Mucosa of gallbladder (tissue), 1 donor: Measurements from ENCODE around the gene RNF166. TPM values are rescaled to one million over a fixed set of nuclear protein-coding genes. Genes with fewer than 3 reads are reported as not detected.

Experiments used
- DNase-seq: peaks from one replicate; pipeline ENCODE4 v3.0.0-alpha.2; 2020; ENCODE audit warnings: low spot score
- total RNA-seq: library from RNA; stranded (reverse); gene quantifications from one replicate; pipeline ENCODE4 v1.2.1, GENCODE V29; 2021
- donor health status: DM: no; HTN: no; CAD: no.

The RNF166 gene
- total RNA-seq, 1 donor from 2014 or later, result 28.4 TPM

DNA sequence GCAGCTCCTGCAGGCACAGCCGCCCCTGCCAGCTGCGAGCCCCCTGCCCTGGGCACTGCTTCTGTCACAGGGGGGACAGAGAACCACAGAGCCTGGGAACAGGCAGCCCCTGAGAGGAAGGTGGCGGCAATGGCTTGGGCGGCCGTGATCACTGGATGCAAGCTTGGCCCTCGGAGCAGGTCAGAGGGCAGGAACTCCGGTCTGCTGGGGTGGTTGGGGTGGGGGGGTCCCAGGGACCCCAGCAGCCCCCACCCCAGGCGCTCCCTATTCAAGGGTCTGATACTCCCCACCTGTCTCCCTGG, 53.5 kb downstream of the RNF166 start:
- DNase-seq, result no peak

DNA sequence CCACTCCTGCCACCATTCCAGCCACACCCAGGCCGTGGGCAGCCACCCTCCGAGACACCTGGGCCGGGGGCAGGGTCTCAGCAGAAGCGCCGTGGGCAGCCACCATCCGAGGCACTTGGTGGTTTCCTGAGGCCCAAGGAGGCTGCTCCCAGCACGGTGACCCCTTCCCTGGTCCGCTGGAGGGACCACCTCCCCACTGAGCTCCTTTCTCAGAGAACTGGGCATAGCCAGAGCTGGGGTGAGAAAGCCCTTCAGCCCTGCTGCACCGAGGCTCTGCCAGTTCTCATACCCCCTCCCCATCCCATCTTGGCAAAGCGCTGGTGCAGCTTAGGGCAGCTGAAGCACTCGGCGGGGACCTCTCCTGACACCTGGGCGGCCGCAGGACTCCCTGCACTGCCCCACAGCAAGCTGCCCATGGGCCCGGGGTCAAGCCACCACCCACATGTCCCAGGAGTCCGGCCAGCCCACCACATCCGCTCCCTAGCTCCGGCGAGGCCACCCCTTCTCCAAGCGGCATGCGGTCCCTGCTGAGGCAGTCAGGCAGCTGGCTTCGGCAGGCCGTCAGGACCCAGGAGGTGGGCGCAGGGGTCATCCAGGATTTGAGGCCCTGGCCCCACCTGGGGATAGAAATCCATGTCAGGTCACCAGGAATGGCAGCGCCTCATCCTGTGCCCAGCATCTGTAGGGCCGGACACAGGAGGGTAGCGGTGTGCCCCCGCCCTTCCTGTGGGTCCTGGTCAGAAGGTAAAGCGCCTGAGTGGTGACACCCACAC, 54.0 kb downstream of the RNF166 start:
- no peak for DNase-seq

DNA sequence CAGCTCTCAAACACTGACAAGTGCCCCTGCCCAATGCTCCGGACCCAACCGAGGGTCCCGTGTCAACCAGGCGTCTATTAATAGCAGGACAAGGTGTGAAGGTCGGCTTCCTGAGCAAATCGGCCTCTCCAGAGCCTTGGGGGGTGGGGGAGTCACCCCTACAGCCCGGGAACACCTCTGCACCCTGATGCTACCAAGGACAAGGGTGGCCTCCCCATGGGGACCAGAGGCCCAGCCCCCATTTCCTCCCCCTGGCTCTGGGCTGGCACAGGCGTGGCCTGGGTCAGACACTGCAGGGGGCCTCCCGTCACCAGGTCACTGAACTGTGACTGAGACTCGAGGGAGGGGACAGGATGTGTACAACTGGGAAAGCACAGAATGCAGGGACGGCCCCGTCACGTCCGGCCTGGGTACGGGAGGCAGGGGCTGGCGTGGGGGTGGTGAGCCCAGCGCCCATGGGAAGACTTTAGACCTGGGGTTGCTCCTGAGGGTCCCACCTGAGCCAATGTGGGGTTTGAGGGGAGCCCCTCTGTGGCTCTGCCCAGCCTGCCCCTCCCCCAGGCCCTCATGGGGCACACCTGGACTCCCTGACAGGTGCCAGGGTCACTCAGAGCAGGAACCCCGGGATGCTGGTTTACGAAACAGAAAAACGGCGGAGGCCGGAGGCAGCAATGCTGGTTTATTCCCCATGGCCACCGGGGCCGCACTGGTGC, 54.8 kb downstream of the RNF166 start:
- DNase-seq, result peak; percentile 63

DNA sequence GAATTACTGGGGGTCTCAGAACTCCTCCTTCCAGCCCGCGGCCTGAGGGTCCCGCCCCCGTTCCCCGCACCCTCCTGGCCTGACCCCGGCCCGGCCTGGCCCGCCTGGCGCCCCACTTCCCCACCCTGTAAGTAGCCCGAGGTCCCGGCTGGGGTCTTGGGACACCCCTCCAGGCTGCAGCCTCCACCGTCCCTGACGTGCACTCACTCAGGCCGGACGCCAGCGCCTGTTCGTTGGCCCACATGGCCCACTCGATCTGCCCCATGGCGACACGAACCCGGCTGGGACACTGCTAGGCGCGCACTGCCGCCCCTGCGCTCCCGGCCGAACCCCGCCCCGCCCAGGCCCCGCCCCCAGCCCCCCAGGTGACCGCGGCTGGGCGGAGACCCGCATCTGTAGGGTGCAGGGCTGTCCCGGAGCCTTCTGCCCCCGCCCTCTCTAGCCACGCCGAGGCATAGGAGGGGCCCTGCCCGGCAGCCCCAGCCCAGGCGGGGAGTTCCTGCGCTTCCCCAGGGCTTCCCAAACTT, 55.4 kb downstream of the RNF166 start, which contains the start of gene CYBA:
Gene CYBA, minus strand, starts transcription at position 305 of the 527 bp plus-strand sequence. Its CDS starts 40 bp downstream, at position 265.
- peak; percentile 74 for DNase-seq

DNA sequence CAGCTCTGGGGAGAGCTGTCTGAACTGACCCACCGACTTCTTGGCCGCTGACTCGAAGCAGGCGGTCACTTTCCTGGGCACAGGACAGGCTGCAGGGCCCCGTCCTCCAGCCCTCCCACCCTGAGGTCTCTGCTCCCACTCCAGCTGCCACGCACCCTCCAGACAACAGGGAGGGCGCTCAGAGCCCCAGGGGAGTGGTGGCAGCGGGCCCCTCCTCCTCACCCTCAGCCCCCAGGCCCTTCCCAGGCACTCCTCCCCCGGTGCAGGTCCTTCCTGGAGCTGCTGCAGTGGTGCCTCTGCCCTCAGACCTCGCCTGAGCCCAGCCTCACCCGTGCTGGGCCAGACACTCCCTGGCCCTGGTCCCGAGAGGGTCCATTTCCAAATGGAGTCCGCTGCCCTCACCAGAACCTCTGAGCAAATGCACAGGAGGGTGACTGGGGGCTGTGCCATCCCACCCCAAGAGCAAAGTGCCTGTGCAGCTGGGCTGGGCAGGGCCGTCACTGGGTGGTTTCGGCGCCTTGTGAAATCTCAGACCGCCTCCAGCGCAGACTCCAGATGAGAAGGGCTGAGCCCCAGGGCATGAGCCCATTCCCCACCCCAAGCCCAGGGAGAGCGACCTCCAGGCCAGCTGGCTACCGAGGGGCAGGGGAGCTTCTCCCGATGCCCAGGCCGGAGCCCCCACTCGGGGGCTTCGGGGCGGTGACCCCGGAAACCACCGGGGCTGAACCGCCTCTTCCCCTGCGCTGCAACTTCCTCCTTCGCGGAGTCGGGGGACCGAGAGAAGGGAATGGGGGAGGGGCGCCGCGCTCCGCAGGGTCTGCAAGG, 56.1 kb downstream of the RNF166 start:
- no peak for DNase-seq

DNA sequence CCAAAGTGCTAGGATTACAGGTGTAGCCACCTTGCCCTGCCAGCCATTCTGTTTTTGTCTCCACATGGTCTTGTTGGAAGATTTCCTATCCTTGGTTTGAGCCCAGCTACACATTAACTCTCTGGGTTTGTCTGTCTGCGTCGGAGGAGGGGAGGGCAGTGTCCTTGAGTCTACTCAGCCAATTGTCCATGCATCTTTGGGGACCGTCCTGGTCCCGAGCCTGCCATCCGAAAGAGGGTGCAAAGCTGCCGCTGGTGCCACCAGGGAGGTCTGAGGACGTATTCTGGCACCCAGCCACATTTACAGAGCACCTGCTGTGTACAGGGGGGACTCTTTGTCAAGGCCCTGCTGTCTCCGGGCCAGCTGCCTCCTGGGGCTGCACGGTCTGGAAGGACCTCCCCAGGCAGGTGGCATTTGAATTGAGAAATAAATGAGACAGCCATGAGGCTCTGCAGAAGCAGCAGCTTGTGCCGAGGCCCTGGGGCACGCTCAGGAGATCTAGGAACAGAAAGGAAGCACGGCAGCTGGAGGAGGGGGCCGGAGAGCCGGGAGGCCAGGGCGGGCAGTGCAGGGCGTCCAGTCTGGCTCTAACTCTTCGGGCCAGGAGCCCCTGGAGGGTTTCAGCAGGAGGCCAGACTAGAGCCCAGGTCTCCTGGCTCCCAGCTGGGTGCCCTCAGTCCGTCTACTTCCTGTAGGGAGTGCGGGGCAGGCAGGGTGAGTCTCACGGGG, 56.8 kb downstream of the RNF166 start:
- no peak for DNase-seq

DNA sequence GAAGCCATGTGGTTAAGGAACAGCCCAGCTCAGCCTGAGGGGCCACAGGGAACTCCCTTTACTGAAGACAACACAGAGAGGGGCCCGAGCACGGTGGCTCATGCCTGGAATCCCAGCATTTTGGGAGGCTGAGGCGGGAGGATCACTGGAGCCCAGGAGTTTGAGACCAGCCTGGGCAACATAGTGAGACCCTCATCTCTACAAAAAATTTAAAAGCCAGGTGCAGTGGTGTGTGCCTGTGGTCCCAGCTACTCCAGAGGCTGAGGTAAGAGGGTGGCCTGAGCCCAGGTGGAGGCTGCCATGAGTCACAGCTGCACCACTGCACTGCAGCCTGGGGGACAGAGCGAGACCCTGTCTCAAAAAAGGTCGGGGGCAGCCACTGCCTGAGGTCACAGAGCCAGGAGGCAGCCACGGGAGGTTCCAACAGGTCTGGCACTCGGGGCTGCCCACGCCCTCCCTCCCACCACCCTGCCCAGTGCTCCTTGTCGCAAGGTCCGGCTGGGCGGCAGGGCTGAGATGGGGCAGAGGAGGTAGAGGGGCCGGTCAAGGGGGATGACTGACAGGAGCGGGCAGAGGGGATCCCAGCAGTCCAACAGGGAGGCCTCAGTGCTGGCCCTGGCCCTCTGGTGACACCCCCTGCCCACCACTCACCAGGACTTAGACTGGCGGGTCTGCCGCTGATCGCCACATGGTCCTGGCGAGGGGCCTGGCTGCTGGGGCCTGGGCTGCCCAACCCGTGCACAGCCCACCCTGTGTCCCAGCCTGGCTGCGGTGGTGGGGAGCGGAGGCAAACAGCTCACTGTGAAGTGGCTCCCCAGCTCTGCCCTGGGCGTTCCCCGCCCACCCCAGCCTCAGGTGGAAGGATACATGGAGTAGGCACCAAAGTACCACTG, 58.8 kb downstream of the RNF166 start:
- DNase-seq, result no peak

Other genes starting within 250 kb of the RNF166 start
- gene ZC3H18, start 136.0 kb downstream of the RNF166 start, total RNA-seq, result 43.4 TPM
- not detected for gene IL17C, start 67.8 kb downstream of the RNF166 start, total RNA-seq
- gene CYBA, start 55.4 kb downstream of the RNF166 start, total RNA-seq, result 271 TPM
- gene MVD, start 43.3 kb downstream of the RNF166 start, total RNA-seq, result 126 TPM
- 1.9 TPM for gene SNAI3, start 19.9 kb downstream of the RNF166 start, total RNA-seq
- gene CTU2, start 95 bp upstream of the RNF166 start, total RNA-seq, result 15.0 TPM
- gene PIEZO1, start 78.8 kb upstream of the RNF166 start, total RNA-seq, result 108 TPM
- gene CDT1, start 97.4 kb upstream of the RNF166 start, total RNA-seq, result 3.2 TPM
- 104 TPM for gene APRT, start 105.5 kb upstream of the RNF166 start, total RNA-seq
- gene GALNS, start 150.5 kb upstream of the RNF166 start, total RNA-seq, result 56.1 TPM
- 53.8 TPM for gene TRAPPC2L, start 150.7 kb upstream of the RNF166 start, total RNA-seq
- not detected for gene PABPN1L, start 160.3 kb upstream of the RNF166 start, total RNA-seq